Left colon (tissue), 2 donors: ENCODE measurements around the gene SLC43A1. TPM values are rescaled to one million over a fixed set of nuclear protein-coding genes. Genes with fewer than 3 reads are reported as not detected.
"Not testable (repeated sequence)": the region's sequence is repeated elsewhere in the genome, so short reads cannot be mapped to it uniquely, and the experiment has no call there.

Experiments used
- ATAC-seq: fragments of 200-7000 bp; cut with Tn5 transposase; one replicate; pipeline ENCODE4 v1.9.1; 2020; ENCODE audit warnings: mild to moderate bottlenecking, moderate library complexity
- DNase-seq, 2 donors: peaks; one replicate each; pipeline ENCODE4 v3.0.0-alpha.2; 2020
- intact Hi-C, 2 donors: fragments of 100-400 bp; cut with DNase I in 1 of 2; cut with micrococcal nuclease in 1 of 2; formaldehyde crosslinking; loops; one replicate each; pipeline versions ENCODE4 v1.11.2 to v1.14.0; 2022; cut with DNase I, micrococcal nuclease
- long read RNA-seq: library from polyadenylated mRNA; unstranded; transcript quantifications from one replicate; pipeline ENCODE4 v2.0.0, GENCODE V29; 2021
- total RNA-seq, 2 donors: library from RNA; stranded (reverse); fragmentation: NEBNext Ultra II Directional; extraction: Animal tissue kit (Norgen Biotek cat#: 25700); gene quantifications; one replicate each; pipeline ENCODE4 v1.2.1, GENCODE V29; 2021
- donor health status: DM: no; HTN: no; CAD: no.
- donor health status: DM: yes; HTN: yes; CAD: no.

SLC43A1 gene
- 1 to 10 TPM; 7.1 to 9.6 TPM for total RNA-seq
- long read RNA-seq, partial matches to known transcripts, result 5 of 11 reads
- long read RNA-seq, other reads (novel, unspliced or antisense), result 3 of 11 reads

- ATAC-seq, result peak; percentile 43
- DNase-seq, result peak; percentile 50 to 61
- intact Hi-C loops, result no loop called here
Observed at GRCh38 chr11:57515332-57516060, at the start of gene SLC43A1. Gene SLC43A1 (minus strand): TSS chr11:57515702. CDS start chr11:57514111, 1,591 bp downstream.

- DNase-seq (no peak), ATAC-seq (no peak)
- intact Hi-C loops, result no loop called here
Observed at GRCh38 chr11:57562596-57562995, 47.1 kb upstream of the SLC43A1 start.

GRCh38 chr11:57560146-57560545 lies 44.6 kb upstream of the SLC43A1 start:
- intact Hi-C loops, result no loop called here
- DNase-seq (no peak), ATAC-seq (no peak)

- intact Hi-C loops, result no loop called here
- ATAC-seq (no peak), DNase-seq (no peak)
Observed at GRCh38 chr11:57556041-57556440, 40.5 kb upstream of the SLC43A1 start.

GRCh38 chr11:57555393-57555792 lies 39.9 kb upstream of the SLC43A1 start:
- no peak for DNase-seq
- intact Hi-C loops, result no loop called here
- ATAC-seq, result no peak

GRCh38 chr11:57552479-57552878 lies 37.0 kb upstream of the SLC43A1 start:
- intact Hi-C loops, result no loop called here
- ATAC-seq (no peak), DNase-seq (no peak)

GRCh38 chr11:57551941-57552340 lies 36.4 kb upstream of the SLC43A1 start:
- ATAC-seq (no peak), DNase-seq (no peak)
- intact Hi-C loops, result no loop called here

GRCh38 chr11:57549983-57550382 lies 34.5 kb upstream of the SLC43A1 start:
- DNase-seq (no peak), ATAC-seq (no peak)

GRCh38 chr11:57547854-57548377 lies 32.4 kb upstream of the SLC43A1 start:
- DNase-seq (no peak), ATAC-seq (no peak)
- intact Hi-C loops, result no loop called here

More at GRCh38 chr11:57549983-57550382, 34.5 kb upstream of the SLC43A1 start:
- intact Hi-C loops, result no loop called here

GRCh38 chr11:57546869-57547475 lies 31.5 kb upstream of the SLC43A1 start:
- no peak for ATAC-seq
- intact Hi-C loops, result no loop called here
- no peak for DNase-seq

GRCh38 chr11:57546451-57546850 lies 30.9 kb upstream of the SLC43A1 start:
- intact Hi-C loops, result no loop called here
- ATAC-seq, result no peak
- DNase-seq, result no peak

GRCh38 chr11:57545883-57546282 lies 30.4 kb upstream of the SLC43A1 start:
- ATAC-seq (no peak), DNase-seq (no peak)
- intact Hi-C loops, result no loop called here

GRCh38 chr11:57544566-57544965 lies 29.1 kb upstream of the SLC43A1 start:
- no peak for ATAC-seq
- intact Hi-C loops, result no loop called here

GRCh38 chr11:57543593-57543992 lies 28.1 kb upstream of the SLC43A1 start:
- ATAC-seq, result peak; percentile 30
- intact Hi-C loops, result no loop called here
- no peak for DNase-seq

More at GRCh38 chr11:57544566-57544965, 29.1 kb upstream of the SLC43A1 start:
- DNase-seq, result no peak

- intact Hi-C loops, result no loop called here
- DNase-seq (no peak), ATAC-seq (no peak)
Observed at GRCh38 chr11:57542582-57542981, 27.1 kb upstream of the SLC43A1 start.

GRCh38 chr11:57541169-57541568 lies 25.7 kb upstream of the SLC43A1 start:
- intact Hi-C loops, result no loop called here
- ATAC-seq (no peak), DNase-seq (no peak)

- no peak for DNase-seq
- intact Hi-C loops, result no loop called here
Observed at GRCh38 chr11:57539342-57539741, 23.8 kb upstream of the SLC43A1 start.

GRCh38 chr11:57536947-57537619 lies 21.6 kb upstream of the SLC43A1 start, which contains the start of gene SMTNL1:
Gene SMTNL1 (plus strand): TSS chr11:57537595. CDS start chr11:57542643, 5,048 bp downstream.
- DNase-seq, result no peak
- intact Hi-C loops, result no loop called here
- ATAC-seq, result no peak

More at GRCh38 chr11:57539342-57539741, 23.8 kb upstream of the SLC43A1 start:
- no peak for ATAC-seq

- ATAC-seq, DNase-seq, intact Hi-C loops: not testable (repeated sequence)
Observed at GRCh38 chr11:57534449-57534848, 18.9 kb upstream of the SLC43A1 start.
